ENCODE results near the gene SNAP29.

SNAP29 gene

GRCh38 chr22:20864186-20864908 lies 5.5 kb downstream of the SNAP29 start:
- H3K4me3 ChIP-seq (ENCODE audit: low read depth, low read length): no peak overlapping the region
- DNase-seq (ENCODE audit: low read depth): no peak

GRCh38 chr22:20865331-20865730 lies 6.5 kb downstream of the SNAP29 start:
- H3K4me3 ChIP-seq (ENCODE audit: low read depth, low read length): no peak overlapping the region
- DNase-seq (ENCODE audit: low read depth): no peak

- no peak for DNase-seq (ENCODE audit: low read depth)
- H3K4me3 ChIP-seq (ENCODE audit: low read depth, low read length): no peak overlapping the region
Measured at GRCh38 chr22:20865875-20866445, 7.2 kb downstream of the SNAP29 start.

- DNase-seq (ENCODE audit: low read depth): no peak
- no peak overlapping the region for H3K4me3 ChIP-seq (ENCODE audit: low read depth, low read length)
Measured at GRCh38 chr22:20866736-20867135, 7.9 kb downstream of the SNAP29 start.

GRCh38 chr22:20867179-20868024 lies 8.6 kb downstream of the SNAP29 start:
- no peak overlapping the region for H3K4me3 ChIP-seq (ENCODE audit: low read depth, low read length)
- DNase-seq (ENCODE audit: low read depth): no peak

GRCh38 chr22:20868025-20868962 lies 9.5 kb downstream of the SNAP29 start:
- H3K4me3 ChIP-seq (ENCODE audit: low read depth, low read length): no peak overlapping the region
- DNase-seq (ENCODE audit: low read depth): no peak

- no peak for DNase-seq (ENCODE audit: low read depth)
- no peak overlapping the region for H3K4me3 ChIP-seq (ENCODE audit: low read depth, low read length)
Measured at GRCh38 chr22:20869234-20869633, 10.4 kb downstream of the SNAP29 start.

GRCh38 chr22:20873214-20873613 lies 14.4 kb downstream of the SNAP29 start:
- H3K4me3 ChIP-seq (ENCODE audit: low read depth, low read length): no peak overlapping the region
- DNase-seq (ENCODE audit: low read depth): no peak

- no peak for DNase-seq (ENCODE audit: low read depth)
- no peak overlapping the region for H3K4me3 ChIP-seq (ENCODE audit: low read depth, low read length)
Measured at GRCh38 chr22:20875296-20875695, 16.5 kb downstream of the SNAP29 start.

- no peak for DNase-seq (ENCODE audit: low read depth)
Measured at GRCh38 chr22:20877715-20878114, 18.9 kb downstream of the SNAP29 start.

GRCh38 chr22:20881231-20881630 lies 22.4 kb downstream of the SNAP29 start:
- no peak overlapping the region for H3K4me3 ChIP-seq (ENCODE audit: low read depth, low read length)
- DNase-seq (ENCODE audit: low read depth): no peak

More at GRCh38 chr22:20877715-20878114, 18.9 kb downstream of the SNAP29 start:
- no peak overlapping the region for H3K4me3 ChIP-seq (ENCODE audit: low read depth, low read length)

GRCh38 chr22:20881869-20882815 lies 23.3 kb downstream of the SNAP29 start:
- H3K4me3 ChIP-seq (ENCODE audit: low read depth, low read length): no peak overlapping the region
- DNase-seq (ENCODE audit: low read depth): no peak

- DNase-seq (ENCODE audit: low read depth): no peak
- H3K4me3 ChIP-seq (ENCODE audit: low read depth, low read length): no peak overlapping the region
Measured at GRCh38 chr22:20882855-20883254, 24.0 kb downstream of the SNAP29 start.

GRCh38 chr22:20884454-20884853 lies 25.6 kb downstream of the SNAP29 start:
- DNase-seq (ENCODE audit: low read depth): no peak
- no peak overlapping the region for H3K4me3 ChIP-seq (ENCODE audit: low read depth, low read length)

GRCh38 chr22:20885017-20885556 lies 26.3 kb downstream of the SNAP29 start:
- no peak overlapping the region for H3K4me3 ChIP-seq (ENCODE audit: low read depth, low read length)
- DNase-seq (ENCODE audit: low read depth): no peak

- DNase-seq (ENCODE audit: low read depth): peak; percentile 37
Measured at GRCh38 chr22:20885557-20886323, 26.9 kb downstream of the SNAP29 start.

GRCh38 chr22:20887375-20887774 lies 28.6 kb downstream of the SNAP29 start:
- H3K4me3 ChIP-seq (ENCODE audit: low read depth, low read length): no peak overlapping the region
- DNase-seq (ENCODE audit: low read depth): no peak

More at GRCh38 chr22:20885557-20886323, 26.9 kb downstream of the SNAP29 start:
- no peak overlapping the region for H3K4me3 ChIP-seq (ENCODE audit: low read depth, low read length)

All from skeletal muscle cell (primary cell).